GM18873 (cell line): ENCODE results near the gene TBC1D9B.
"Not testable (repeated sequence)": the region's sequence is repeated elsewhere in the genome, so short reads cannot be mapped to it uniquely, and the experiment has no call there.

ENCODE experiments used
- ATAC-seq: cut with Tn5 transposase; IDR thresholded peaks from one replicate; pipeline ENCODE4 v1.9.1; 2021; ENCODE audit warnings: mild to moderate bottlenecking, moderate library complexity, moderate number of reproducible peaks; ENCODE audit not compliant: unreplicated experiment, low FRiP score

Gene TBC1D9B

GRCh38 chr5:179841621-179842020, 66.1 kb downstream of the TBC1D9B start:
- ATAC-seq, result no peak

GRCh38 chr5:179840766-179841165, 66.9 kb downstream of the TBC1D9B start:
- no peak for ATAC-seq

GRCh38 chr5:179840321-179840720, 67.4 kb downstream of the TBC1D9B start:
- no peak for ATAC-seq

- ATAC-seq, result no peak
Observed at GRCh38 chr5:179839328-179840256, 68.1 kb downstream of the TBC1D9B start.

- no peak for ATAC-seq
Observed at GRCh38 chr5:179837076-179838011, 70.4 kb downstream of the TBC1D9B start.

GRCh38 chr5:179836225-179837019, 71.3 kb downstream of the TBC1D9B start:
- ATAC-seq, result no peak

GRCh38 chr5:179834871-179835270, 72.8 kb downstream of the TBC1D9B start:
- not testable (repeated sequence) for ATAC-seq

GRCh38 chr5:179834120-179834519, 73.6 kb downstream of the TBC1D9B start:
- no peak for ATAC-seq

GRCh38 chr5:179833709-179834070, 74.0 kb downstream of the TBC1D9B start:
- no peak for ATAC-seq

GRCh38 chr5:179833056-179833708, 74.5 kb downstream of the TBC1D9B start:
- ATAC-seq, result no peak

- ATAC-seq, result no peak
Observed at GRCh38 chr5:179832039-179832745, 75.5 kb downstream of the TBC1D9B start.

GRCh38 chr5:179830818-179831468, 76.8 kb downstream of the TBC1D9B start:
- no peak for ATAC-seq

- ATAC-seq, result no peak
Observed at GRCh38 chr5:179829732-179830435, 77.8 kb downstream of the TBC1D9B start.

GRCh38 chr5:179828756-179829421, 78.8 kb downstream of the TBC1D9B start:
- ATAC-seq, result no peak

GRCh38 chr5:179827680-179828079, 80.0 kb downstream of the TBC1D9B start:
- ATAC-seq, result no peak

- ATAC-seq, result no peak
Observed at GRCh38 chr5:179825655-179826182, 82.0 kb downstream of the TBC1D9B start.

GRCh38 chr5:179824745-179825112, 83.0 kb downstream of the TBC1D9B start:
- no peak for ATAC-seq
